GM18498 (cell line): ENCODE data around the gene PRKG1.
A peak's percentile ranks its signal among the peaks of the same experiment; 100 is the strongest.

Experiments
- ATAC-seq: cut with Tn5 transposase; IDR thresholded peaks from one replicate; pipeline ENCODE4 v1.9.1; 2021; ENCODE audit warnings: mild to moderate bottlenecking, moderate library complexity; ENCODE audit not compliant: unreplicated experiment

The PRKG1 gene

DNA sequence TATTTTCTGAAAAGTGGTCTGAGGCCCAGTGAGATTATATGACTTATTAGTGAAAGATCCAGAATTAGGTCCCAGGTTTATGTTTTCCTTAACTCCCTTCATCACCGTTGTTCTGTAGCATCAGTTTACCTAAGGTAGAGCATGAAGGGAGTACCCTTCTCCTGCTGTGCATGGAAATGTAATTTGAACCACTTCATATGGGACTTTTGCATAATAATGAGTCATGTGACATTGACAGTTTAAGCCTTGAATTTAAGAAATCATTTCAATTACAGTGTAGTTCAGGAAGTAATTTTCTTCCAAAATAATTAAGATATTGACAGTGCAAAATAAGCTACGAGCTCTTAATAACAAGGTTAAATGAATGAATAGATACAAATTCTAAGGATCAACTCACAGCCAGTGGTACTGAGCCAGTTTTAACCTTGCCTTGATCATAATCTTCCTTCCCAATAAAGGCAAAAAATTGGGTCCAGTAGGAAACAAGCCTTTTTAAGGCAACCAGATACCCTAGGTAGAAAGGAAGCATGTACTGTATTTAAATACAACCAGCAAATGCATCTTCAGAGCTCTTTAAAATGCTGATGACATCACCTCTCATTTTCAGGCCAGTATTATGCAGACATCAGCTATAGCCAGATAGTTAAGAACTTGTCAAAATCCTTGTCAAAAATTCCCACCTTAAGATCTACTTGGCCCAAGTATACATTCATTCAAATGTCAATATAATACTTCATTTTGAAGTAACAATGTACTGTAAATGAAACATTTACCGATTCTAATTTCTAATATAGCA is 1191.0 kb downstream of the PRKG1 start:
- no peak for ATAC-seq

- ATAC-seq: no peak
Observed at GRCh38 chr10:52266858-52267257, 1192.6 kb downstream of the PRKG1 start.

DNA sequence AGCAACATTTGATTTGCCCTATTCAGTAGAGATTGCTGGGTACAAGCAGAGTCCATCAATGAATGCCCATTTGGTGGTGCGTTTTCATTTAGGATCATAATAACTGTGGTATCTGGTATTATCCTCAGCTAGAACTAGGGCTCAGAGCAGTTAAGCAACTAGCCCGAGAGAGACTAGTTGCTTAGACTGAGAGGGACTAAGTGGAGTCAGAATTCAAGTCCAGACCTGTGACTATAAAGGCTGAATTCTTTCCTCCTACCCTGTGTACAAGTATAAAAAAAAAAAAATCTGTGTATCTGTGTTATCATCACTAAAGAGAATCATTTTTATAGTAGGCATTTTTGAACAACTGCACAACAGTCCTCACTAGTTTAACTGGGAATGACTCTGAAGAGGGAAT is 1194.5 kb downstream of the PRKG1 start:
- ATAC-seq: no peak

- ATAC-seq: no peak
Observed at GRCh38 chr10:52269233-52269632, 1194.9 kb downstream of the PRKG1 start.

GRCh38 chr10:52276163-52276562 is 1201.9 kb downstream of the PRKG1 start:
- no peak for ATAC-seq

DNA sequence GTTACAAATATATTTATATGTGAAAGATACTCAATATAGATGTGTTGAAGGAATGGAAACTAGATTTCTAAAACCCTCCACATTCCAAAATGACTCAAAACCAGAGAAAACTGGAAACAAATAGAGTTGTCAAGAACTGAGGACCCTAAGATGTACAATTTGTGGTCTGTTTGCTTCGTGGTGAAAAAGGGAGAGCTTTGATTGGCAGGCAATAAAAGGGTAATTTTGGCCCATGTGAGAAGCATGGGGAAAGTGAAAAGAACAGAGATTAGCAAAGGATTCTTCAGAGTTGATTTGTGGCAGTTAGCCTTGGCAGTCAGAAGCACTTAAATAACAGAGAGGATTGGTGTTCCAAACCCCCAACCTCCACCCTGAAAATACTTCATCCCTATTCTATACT is 1202.7 kb downstream of the PRKG1 start:
- no peak for ATAC-seq

DNA sequence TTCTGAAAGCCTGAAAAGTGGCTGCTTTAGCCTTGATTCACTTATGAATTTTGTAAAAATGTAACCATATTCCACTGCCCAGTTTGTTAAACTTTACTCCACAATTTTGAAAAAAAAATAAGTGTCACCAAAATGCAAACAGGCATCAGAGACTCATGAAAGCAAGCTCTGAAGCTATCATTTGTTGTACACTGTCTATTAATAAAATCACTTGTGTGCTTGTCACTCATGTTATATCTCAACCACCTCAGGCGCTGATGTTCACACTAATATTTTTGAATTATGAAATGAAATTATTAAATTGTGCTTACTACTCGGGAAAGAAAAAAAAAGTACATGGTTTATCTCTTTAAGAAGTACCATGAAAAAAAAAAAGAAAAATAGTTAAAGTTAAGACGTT is 1205.3 kb downstream of the PRKG1 start:
- no peak for ATAC-seq

GRCh38 chr10:52280051-52280450 is 1205.8 kb downstream of the PRKG1 start:
- ATAC-seq: no peak

DNA sequence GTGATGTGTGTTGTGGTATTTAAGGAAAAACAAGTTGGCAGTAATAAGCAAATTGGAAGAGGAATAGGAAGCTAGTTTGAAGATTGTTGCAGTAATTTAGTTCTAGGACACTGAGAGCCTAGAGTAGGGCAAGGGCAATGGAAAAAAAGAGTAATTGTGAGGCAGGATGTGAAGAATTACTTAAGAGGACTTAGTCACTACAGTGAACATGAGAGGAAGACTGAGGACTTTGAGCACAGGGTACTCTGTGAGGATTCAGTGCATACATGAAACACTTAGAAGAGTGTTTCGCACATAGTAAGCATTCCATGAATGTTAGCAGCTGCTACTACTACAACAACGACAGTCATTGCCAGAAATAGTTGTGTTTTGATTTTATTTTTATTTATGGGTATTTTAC is 1208.9 kb downstream of the PRKG1 start:
- ATAC-seq: no peak

DNA sequence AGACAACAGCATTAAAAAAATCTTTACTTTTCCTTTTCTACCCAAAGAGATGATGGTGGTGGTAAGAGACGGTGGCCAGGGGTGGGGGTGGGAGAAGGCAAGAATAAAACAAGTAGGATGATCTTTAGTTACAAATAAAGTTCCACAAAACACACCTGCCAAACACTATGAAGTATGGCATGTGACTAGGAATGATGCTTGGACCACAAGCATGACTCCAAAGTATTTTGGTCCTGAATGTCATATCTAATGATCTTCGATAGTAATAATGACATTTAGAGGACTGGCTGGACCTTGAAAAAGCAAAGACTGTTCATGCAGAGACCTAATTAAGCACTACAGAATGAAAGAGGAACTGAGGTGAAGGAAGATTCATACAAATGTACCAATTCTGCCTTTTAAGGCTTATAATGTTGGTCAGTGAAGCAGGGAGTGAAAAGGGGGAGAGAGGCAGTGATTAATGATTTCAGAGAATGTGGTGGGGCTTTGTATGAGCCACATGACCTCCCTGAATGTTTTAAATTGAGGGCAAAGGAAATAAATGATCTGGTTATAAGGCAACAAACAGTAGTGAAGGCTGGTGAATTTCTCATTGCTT is 1210.2 kb downstream of the PRKG1 start:
- ATAC-seq: no peak

- no peak for ATAC-seq
Observed at GRCh38 chr10:52287866-52288265, 1213.6 kb downstream of the PRKG1 start.

DNA sequence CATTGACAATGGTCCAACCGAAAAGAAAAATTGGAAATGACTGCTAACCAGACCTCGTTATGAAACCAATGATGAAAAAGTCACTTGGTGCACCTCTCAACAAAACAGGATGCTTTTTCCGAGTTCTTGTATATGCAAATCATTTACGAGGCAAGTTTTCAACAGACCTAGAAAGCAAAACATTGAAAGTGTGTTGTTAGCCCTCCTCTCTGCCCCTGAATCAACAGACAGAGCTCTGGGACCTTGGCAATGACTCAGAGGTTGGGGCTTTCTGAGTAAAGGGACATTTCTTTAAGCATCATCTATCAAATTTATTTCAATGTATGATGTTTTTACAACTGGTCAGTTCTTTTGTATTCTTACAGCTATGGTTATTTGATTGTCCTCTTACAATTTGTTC is 1223.5 kb downstream of the PRKG1 start:
- ATAC-seq: no peak

GRCh38 chr10:52300599-52301277 is 1226.5 kb downstream of the PRKG1 start:
- no peak for ATAC-seq

- ATAC-seq: peak; percentile 93
Observed at GRCh38 chr10:52308251-52309031, 1234.2 kb downstream of the PRKG1 start.

DNA sequence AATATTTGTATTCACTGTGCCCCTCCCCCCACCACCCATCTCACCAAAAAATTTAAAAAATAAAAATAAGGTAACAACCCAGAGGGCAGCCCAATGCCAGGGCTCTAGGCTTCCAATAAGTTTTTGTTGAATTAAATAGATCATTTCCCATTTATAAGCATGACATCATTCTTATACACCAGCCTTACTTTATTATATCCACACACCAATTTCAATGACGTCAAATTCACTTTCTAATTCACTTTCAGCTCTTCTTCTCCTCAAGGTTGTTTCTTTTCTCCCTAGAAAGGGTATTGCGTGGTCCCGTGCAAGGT is 1238.6 kb downstream of the PRKG1 start:
- no peak for ATAC-seq

- no peak for ATAC-seq
Observed at GRCh38 chr10:52313256-52313932, 1239.1 kb downstream of the PRKG1 start.

GRCh38 chr10:52313933-52314821 is 1239.9 kb downstream of the PRKG1 start, which contains the start of gene DKK1:
Gene DKK1, plus strand, starts transcription at chr10:52314281. Its CDS starts 154 bp downstream, at chr10:52314435.
- ATAC-seq: no peak

GRCh38 chr10:52314822-52315552 is 1240.7 kb downstream of the PRKG1 start:
- no peak for ATAC-seq

- ATAC-seq: no peak
Observed at GRCh38 chr10:52316001-52316400, 1241.7 kb downstream of the PRKG1 start.
